ENCODE results near the gene ATCAY. TPM values are rescaled to one million over a fixed set of nuclear protein-coding genes. Genes with fewer than 3 reads are reported as not detected.

Gene ATCAY
- total and polyA plus RNA-seq, 10 donors, result not detected

GRCh38 chr19:3902317-3902973 is 22.0 kb downstream of the ATCAY start:
- TF ChIP-seq POLR2A (IDR thresholded peaks at IDR 0.05), result no peak
- TF ChIP-seq POLR2AphosphoS5 (IDR thresholded peaks at IDR 0.05), result no peak
- TF ChIP-seq CTCF (IDR thresholded peaks at IDR 0.05 in 8 of 11, conservative IDR thresholded peaks at IDR 0.05 in 3 of 11), result no peak
- H3K36me3 ChIP-seq, result no peaks in the 10 kb centered on the region
- H3K27ac ChIP-seq, result no peak overlapping the region
- peaks cover 0 to 12% (median 9%) of the 10 kb centered on the region in 8 donors for H3K9me3 ChIP-seq
- 72 to 83% (median 75%) methylated on average over 15 of the region's 15 CpGs for WGBS, 5 donors
- intact Hi-C loops (cut with DNase I; ENCODE audit: low total_unique reads), result no loop called here
- peaks cover 0 to 32% (median 3%) of the 10 kb centered on the region in 7 donors for H3K27me3 ChIP-seq (replicated peaks in 1 of 7)
- H3K4me3 ChIP-seq, result no peak overlapping the region
- DNase-seq, result no peak
- no peaks in the 10 kb centered on the region for H3K4me1 ChIP-seq

- Histone ChIP-seq H3K36me3 (no peaks in the 10 kb centered on the region), H3K4me1 (no peaks in the 10 kb centered on the region), H3K4me3 (no peak overlapping the region), H3K27me3 (replicated peaks in 1 of 7) (peaks cover 0 to 39% (median 4%) of the 10 kb centered on the region in 7 donors), H3K27ac (no peak overlapping the region), H3K9me3 (peaks cover 0 to 2% (median 0%) of the 10 kb centered on the region in 8 donors)
- intact Hi-C loops (cut with DNase I; ENCODE audit: low total_unique reads), result no loop called here
- TF ChIP-seq CTCF (IDR thresholded peaks at IDR 0.05 in 8 of 11, conservative IDR thresholded peaks at IDR 0.05 in 3 of 11), result no peak
- TF ChIP-seq POLR2AphosphoS5 (IDR thresholded peaks at IDR 0.05), result no peak
- no peak for TF ChIP-seq POLR2A (IDR thresholded peaks at IDR 0.05)
- no peak for DNase-seq
- WGBS, 5 donors, result 90 to 99% (median 91%) methylated on average over 8 of the region's 8 CpGs
These were observed 23.7 kb downstream of the ATCAY start for GRCh38 chr19:3904233-3904632.

GRCh38 chr19:3907626-3908265 is 27.3 kb downstream of the ATCAY start:
- Histone ChIP-seq H3K36me3 (no peaks in the 10 kb centered on the region), H3K4me3 (no peak overlapping the region), H3K9me3 (peaks cover 3 to 18% (median 16%) of the 10 kb centered on the region in 8 donors), H3K27me3 (replicated peaks in 1 of 7) (peaks cover 0 to 18% (median 0%) of the 10 kb centered on the region in 7 donors), H3K27ac (no peak overlapping the region), H3K4me1 (no peaks in the 10 kb centered on the region)
- DNase-seq, result no peak
- WGBS, 5 donors, result 85 to 93% (median 87%) methylated on average over 23 to 50 of the region's 50 CpGs
- intact Hi-C loops (cut with DNase I; ENCODE audit: low total_unique reads), result no loop called here
- TF ChIP-seq POLR2A (IDR thresholded peaks at IDR 0.05) (no peak), POLR2AphosphoS5 (IDR thresholded peaks at IDR 0.05) (no peak), CTCF (IDR thresholded peaks at IDR 0.05 in 8 of 11, conservative IDR thresholded peaks at IDR 0.05 in 3 of 11) (no peak)
